DOHH2 (cell line): ENCODE results near the gene SLC25A13.

Source experiments
- H3F3A ChIP-seq: fragments of 200-600 bp; sonication (generic), shearing (Covaris generic); 2 replicates; pipeline ENCODE4 v1.6.0; 2016; ENCODE audit warnings: antibody characterized with exemption, mild to moderate bottlenecking; ENCODE audit not compliant: control insufficient read depth, insufficient read depth
- H3K27ac ChIP-seq: fragments of 200-600 bp; sonication (generic); 2 replicates; pipeline ENCODE4 v1.5.1; 2014; ENCODE audit warnings: low read depth, mild to moderate bottlenecking, low read length, moderate library complexity
- H3K27me3 ChIP-seq: fragments of 200-600 bp; sonication (generic); 2 replicates; pipeline ENCODE4 v1.6.1; 2014; ENCODE audit warnings: mild to moderate bottlenecking, low read length, mixed read lengths; ENCODE audit not compliant: control insufficient read depth
- H3K36me3 ChIP-seq: fragments of 200-600 bp; sonication (generic); 2 replicates; pipeline ENCODE4 v1.6.1; 2014; ENCODE audit warnings: mild to moderate bottlenecking, low read length, moderate library complexity, mixed read lengths; ENCODE audit not compliant: control insufficient read depth
- H3K4me1 ChIP-seq: fragments of 200-600 bp; sonication (generic); 2 replicates; pipeline ENCODE4 v1.6.1; 2014; ENCODE audit warnings: mild to moderate bottlenecking, low read length, mixed read lengths; ENCODE audit not compliant: control insufficient read depth
- H3K4me2 ChIP-seq: fragments of 200-600 bp; sonication (generic); 2 replicates; pipeline ENCODE4 v1.6.0; 2014; ENCODE audit warnings: mild to moderate bottlenecking, low read length, moderate library complexity
- H3K4me3 ChIP-seq: fragments of 200-600 bp; sonication (generic); 2 replicates; pipeline ENCODE4 v1.5.1; 2014; ENCODE audit warnings: mild to moderate bottlenecking, low read length, mixed read lengths
- H3K79me2 ChIP-seq: fragments of 200-600 bp; sonication (generic); 2 replicates; pipeline ENCODE4 v1.6.1; 2014; ENCODE audit warnings: mild to moderate bottlenecking, low read length, mixed read lengths; ENCODE audit not compliant: control insufficient read depth
- H3K9me2 ChIP-seq: fragments of 200-600 bp; sonication (generic); replicated peaks from 2 replicates; pipeline ENCODE4 v1.6.1; 2014; ENCODE audit warnings: mild to moderate bottlenecking, low read length, mixed read lengths; ENCODE audit not compliant: control insufficient read depth
- H3K9me3 ChIP-seq: fragments of 200-600 bp; sonication (generic); 2 replicates; pipeline ENCODE4 v1.6.1; 2014; ENCODE audit warnings: antibody characterized with exemption, low read length, mixed read lengths; ENCODE audit not compliant: control insufficient read depth, insufficient read depth
- H4K20me1 ChIP-seq: fragments of 200-600 bp; sonication (generic); 2 replicates; pipeline ENCODE4 v1.6.0; 2014; ENCODE audit warnings: low read depth, mild to moderate bottlenecking, antibody characterized with exemption, low read length, moderate library complexity; ENCODE audit not compliant: control insufficient read depth, insufficient read depth
- EZH2phosphoT487 ChIP-seq: fragments of 200-600 bp; sonication (generic); IDR thresholded peaks from 2 replicates; pipeline ENCODE4 v1.6.1; 2017; ENCODE audit warnings: borderline replicate concordance, mild to moderate bottlenecking, antibody characterized with exemption, low read length, moderate library complexity, mixed read lengths
- TF ChIP-seq, protein P1 (sequence below): fragments of 200-600 bp; sonication (generic); IDR thresholded peaks from one replicate; pipeline ENCODE4 v1.5.1; 2014; ENCODE audit warnings: antibody characterized with exemption, mild to moderate bottlenecking, low read depth, low read length; ENCODE audit not compliant: poor library complexity, severe bottlenecking

The SLC25A13 gene

DNA sequence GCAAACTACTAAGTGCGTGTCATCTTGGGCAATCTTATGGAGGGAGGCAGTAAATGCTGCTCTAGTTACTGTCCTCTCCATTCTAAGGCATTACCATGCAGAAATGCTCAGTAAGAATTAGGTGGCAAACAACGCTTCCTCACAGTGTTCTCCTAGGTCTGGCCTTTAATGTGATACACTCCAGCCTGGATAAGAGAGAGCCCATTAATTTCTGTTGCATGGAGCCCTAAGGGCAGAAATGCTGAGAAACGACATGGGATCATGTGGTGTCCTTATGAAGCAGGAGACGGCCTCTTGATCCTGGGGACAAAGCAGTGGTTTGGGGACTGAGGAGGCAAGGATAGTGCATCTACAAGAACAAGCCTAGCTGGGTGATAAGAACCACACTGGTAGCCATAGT lies 44.0 kb downstream of the SLC25A13 start:
- Histone ChIP-seq H3K79me2 (peaks cover under 1% of the 10 kb centered on the region; the same call in 1 of the 2 replicates), H3K4me1 (no peaks in the 10 kb centered on the region), H3K27me3 (no peaks in the 10 kb centered on the region), H4K20me1 (no peaks in the 10 kb centered on the region), H3K9me3 (0 out of 2 replicates have a peak, but pooled peaks cover 2% of the 10 kb centered on the region), H3K4me2 (no peak overlapping the region), H3F3A (no peaks in the 10 kb centered on the region), H3K36me3 (peaks cover 8% of the 10 kb centered on the region), H3K27ac (no peak overlapping the region), H3K9me2 (no peaks in the 10 kb centered on the region), H3K4me3 (no peak overlapping the region)
- TF ChIP-seq EZH2phosphoT487 = no peak
- TF ChIP-seq, protein P1, sequence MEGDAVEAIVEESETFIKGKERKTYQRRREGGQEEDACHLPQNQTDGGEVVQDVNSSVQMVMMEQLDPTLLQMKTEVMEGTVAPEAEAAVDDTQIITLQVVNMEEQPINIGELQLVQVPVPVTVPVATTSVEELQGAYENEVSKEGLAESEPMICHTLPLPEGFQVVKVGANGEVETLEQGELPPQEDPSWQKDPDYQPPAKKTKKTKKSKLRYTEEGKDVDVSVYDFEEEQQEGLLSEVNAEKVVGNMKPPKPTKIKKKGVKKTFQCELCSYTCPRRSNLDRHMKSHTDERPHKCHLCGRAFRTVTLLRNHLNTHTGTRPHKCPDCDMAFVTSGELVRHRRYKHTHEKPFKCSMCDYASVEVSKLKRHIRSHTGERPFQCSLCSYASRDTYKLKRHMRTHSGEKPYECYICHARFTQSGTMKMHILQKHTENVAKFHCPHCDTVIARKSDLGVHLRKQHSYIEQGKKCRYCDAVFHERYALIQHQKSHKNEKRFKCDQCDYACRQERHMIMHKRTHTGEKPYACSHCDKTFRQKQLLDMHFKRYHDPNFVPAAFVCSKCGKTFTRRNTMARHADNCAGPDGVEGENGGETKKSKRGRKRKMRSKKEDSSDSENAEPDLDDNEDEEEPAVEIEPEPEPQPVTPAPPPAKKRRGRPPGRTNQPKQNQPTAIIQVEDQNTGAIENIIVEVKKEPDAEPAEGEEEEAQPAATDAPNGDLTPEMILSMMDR = no peak

DNA sequence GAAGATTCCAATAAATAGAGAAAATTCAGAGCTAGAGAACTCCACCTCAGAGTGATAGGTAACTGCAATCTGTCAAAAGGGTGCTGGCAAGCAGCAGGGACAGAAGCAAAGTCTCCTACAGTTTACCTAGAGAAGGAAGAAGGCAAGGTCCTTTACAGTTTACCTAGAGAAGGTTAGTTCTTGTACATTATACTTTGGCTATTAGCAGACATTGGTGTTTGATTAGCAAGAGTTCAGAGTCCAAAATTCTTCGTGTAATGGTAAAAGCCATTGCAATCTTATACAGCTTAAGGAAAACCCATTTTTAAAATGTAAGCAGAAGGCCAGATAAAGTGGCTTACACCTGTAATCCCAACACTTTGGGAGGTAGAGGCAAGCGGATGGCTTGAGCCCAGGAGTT lies 45.9 kb downstream of the SLC25A13 start:
- Histone ChIP-seq H3K9me3 (0 out of 2 replicates have a peak, but pooled peaks cover 2% of the 10 kb centered on the region), H3K9me2 (no peaks in the 10 kb centered on the region), H3K4me3 (no peak overlapping the region), H3K4me1 (no peaks in the 10 kb centered on the region), H3F3A (no peaks in the 10 kb centered on the region), H3K27ac (no peak overlapping the region), H3K79me2 (no peaks in the 10 kb centered on the region), H4K20me1 (no peaks in the 10 kb centered on the region), H3K36me3 (peaks cover 8% of the 10 kb centered on the region), H3K27me3 (no peaks in the 10 kb centered on the region), H3K4me2 (no peak overlapping the region)
- TF ChIP-seq, protein P1 = no peak
- no peak for TF ChIP-seq EZH2phosphoT487

DNA sequence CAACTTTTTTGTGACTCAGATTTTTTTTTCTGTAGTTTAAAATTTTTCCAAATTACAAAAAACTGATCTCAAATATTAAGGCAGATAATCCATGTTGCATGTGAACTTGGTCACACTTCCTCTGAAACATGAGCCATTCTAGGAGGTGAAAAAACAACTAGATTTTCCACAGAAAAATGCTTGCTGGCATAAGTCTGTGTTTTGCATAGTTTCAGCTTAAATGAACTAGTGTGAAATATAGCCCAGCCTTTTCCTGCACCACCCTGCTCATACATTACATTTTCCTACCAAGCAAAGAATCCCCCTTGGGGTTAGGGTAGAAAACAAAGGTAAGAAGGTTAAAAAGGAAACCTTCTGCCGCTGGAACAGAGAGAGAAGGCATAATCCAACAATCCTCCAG lies 48.2 kb downstream of the SLC25A13 start:
- Histone ChIP-seq H3K9me2 (no peaks in the 10 kb centered on the region), H3K9me3 (0 out of 2 replicates have a peak, but pooled peaks cover 2% of the 10 kb centered on the region), H3K79me2 (no peaks in the 10 kb centered on the region), H4K20me1 (no peaks in the 10 kb centered on the region), H3K4me3 (no peak overlapping the region), H3F3A (no peaks in the 10 kb centered on the region), H3K27me3 (no peaks in the 10 kb centered on the region), H3K4me1 (no peaks in the 10 kb centered on the region), H3K36me3 (peaks cover 8% of the 10 kb centered on the region), H3K4me2 (no peak overlapping the region), H3K27ac (no peak overlapping the region)
- TF ChIP-seq, protein P1 = no peak
- no peak for TF ChIP-seq EZH2phosphoT487
